ENCODE data around the gene WNT6. TPM values are rescaled to one million over a fixed set of nuclear protein-coding genes. Genes with fewer than 3 reads are reported as not detected.

WNT6 gene
- total and polyA plus RNA-seq, 10 of the 15 experiments (the other 5 are each of a cell fraction or from before 2014, with no cell fraction given): 0.11 to 0.44 (median 0.22) TPM; not detected in 5

GRCh38 chr2:218884519-218884918 is 24.9 kb downstream of the WNT6 start:
- no peaks in the 10 kb centered on the region for H3K27me3 ChIP-seq (replicated peaks in 1 of 2; ENCODE audit: control insufficient read depth in 2 of 2, insufficient read depth in 2 of 2, low read length in 1 of 2)
- ChIA-PET CTCF (interaction anchor here (1.1 to 21.9 kb wide), 3 partner anchors 9 to 174 kb away, joined by 3 to 1364 read pairs (median 22); partner anchors contain the start of gene TTLL4), POLR2A (interaction anchor here (0.6 to 4.6 kb wide), 3 partner anchors 7 to 173 kb away, joined by 3 to 154 read pairs (median 31); no protein-coding TSS in a partner anchor), SMC1A (ENCODE audit: uncharacterized antibody, unreplicated experiment) (interaction anchor here (4.0 to 15.8 kb wide), 2 partner anchors 7 to 12 kb away, joined by 36 to 780 read pairs; no protein-coding TSS in a partner anchor), RAD21 (ENCODE audit: unreplicated experiment) (interaction anchor here (1.1 to 16.0 kb wide), 3 partner anchors 9 to 598 kb away, joined by 4 to 871 read pairs (median 43); no protein-coding TSS in a partner anchor)
- TF ChIP-seq CREB1 (IDR thresholded peaks at IDR 0.05; ENCODE audit: low read depth) (no peak), RFX5 (IDR thresholded peaks at IDR 0.05; ENCODE audit: low read depth, low read length) (no peak), BCL11A (IDR thresholded peaks at IDR 0.05; ENCODE audit: low read depth, low read length) (no peak), LARP7 (IDR thresholded peaks at IDR 0.05) (no peak), RAD21 (IDR thresholded peaks at IDR 0.05; ENCODE audit: insufficient read depth, low read depth, low read length) (no peak), POLR2AphosphoS2 (IDR thresholded peaks at IDR 0.05; ENCODE audit: low read depth, low read length) (0 out of 2 replicates have a peak, but pooled peaks have one; percentile 0), MTA3 (IDR thresholded peaks at IDR 0.05; ENCODE audit: borderline replicate concordance, low read length) (no peak), RELB (IDR thresholded peaks at IDR 0.05; ENCODE audit: low read depth) (0 out of 2 replicates have a peak, but pooled peaks have one; percentile 9), IKZF1 (conservative IDR thresholded peaks at IDR 0.05) (peak; percentile 8; the same call in 1 of the 2 replicates), KDM1A (IDR thresholded peaks at IDR 0.05; ENCODE audit: borderline replicate concordance) (no peak), BMI1 (IDR thresholded peaks at IDR 0.05; ENCODE audit: borderline replicate concordance) (no peak), GABPA (IDR thresholded peaks at IDR 0.05; ENCODE audit: low read depth) (no peak), IRF4 (IDR thresholded peaks at IDR 0.05; ENCODE audit: low read depth, low read length) (no peak), MEF2A (IDR thresholded peaks at IDR 0.05; ENCODE audit: insufficient read depth, low read depth, low read length) (no peak), TBL1XR1 (IDR thresholded peaks at IDR 0.05; ENCODE audit: low read depth, low read length) (no peak), SP1 (IDR thresholded peaks at IDR 0.05; ENCODE audit: low read depth, low read length) (no peak)
- peak overlapping the region; percentile 55 for H3K4me3 ChIP-seq
- H3K36me3 ChIP-seq (ENCODE audit: control insufficient read depth in 2 of 2, insufficient read depth in 2 of 2, low read length in 1 of 2): peaks cover 0 to 5% of the 10 kb centered on the region in 2 experiments; a peak in 1 of 4 replicates
- no peak for ATAC-seq
- H3K79me2 ChIP-seq (ENCODE audit: control insufficient read depth, insufficient read depth, low read length): peaks cover 68% of the 10 kb centered on the region
- H3K9me3 ChIP-seq (replicated peaks; ENCODE audit: control insufficient read depth, insufficient read depth, low read length): no peaks in the 10 kb centered on the region
- no peak overlapping the region for H2AFZ ChIP-seq (ENCODE audit: control insufficient read depth, low read depth, low read length)
- 69% methylated on average over 2 of the region's 2 CpGs for WGBS (ENCODE audit: insufficient coverage, insufficient replicate concordance, low lambda C conversion rate, missing lambda C conversion rate)
- no peak for FAIRE-seq
- H3K4me2 ChIP-seq (ENCODE audit: control insufficient read depth, insufficient read depth): peak overlapping the region; percentile 32
- peak overlapping the region; percentile 11 for H3K9ac ChIP-seq (ENCODE audit: control insufficient read depth, insufficient read depth, low read length)
- intact Hi-C loops (cut with micrococcal nuclease; ENCODE audit: unreplicated experiment): no loop called here
- no peaks in the 10 kb centered on the region for H4K20me1 ChIP-seq (ENCODE audit: control insufficient read depth, insufficient read depth)
- H3K27ac ChIP-seq (ENCODE audit: control insufficient read depth, insufficient read depth): peak overlapping the region; percentile 86
- peaks cover 54% of the 10 kb centered on the region for H3K4me1 ChIP-seq (ENCODE audit: control insufficient read depth, insufficient read depth, low read length)
- no TSS peak for BruUV-seq (replicated peaks)
- DNase-seq (ENCODE audit: low read depth, low spot score): no peak
- in situ Hi-C loops (cut with MboI): no loop called here
